ENCODE data around the gene SVIP.

Gene SVIP

DNA sequence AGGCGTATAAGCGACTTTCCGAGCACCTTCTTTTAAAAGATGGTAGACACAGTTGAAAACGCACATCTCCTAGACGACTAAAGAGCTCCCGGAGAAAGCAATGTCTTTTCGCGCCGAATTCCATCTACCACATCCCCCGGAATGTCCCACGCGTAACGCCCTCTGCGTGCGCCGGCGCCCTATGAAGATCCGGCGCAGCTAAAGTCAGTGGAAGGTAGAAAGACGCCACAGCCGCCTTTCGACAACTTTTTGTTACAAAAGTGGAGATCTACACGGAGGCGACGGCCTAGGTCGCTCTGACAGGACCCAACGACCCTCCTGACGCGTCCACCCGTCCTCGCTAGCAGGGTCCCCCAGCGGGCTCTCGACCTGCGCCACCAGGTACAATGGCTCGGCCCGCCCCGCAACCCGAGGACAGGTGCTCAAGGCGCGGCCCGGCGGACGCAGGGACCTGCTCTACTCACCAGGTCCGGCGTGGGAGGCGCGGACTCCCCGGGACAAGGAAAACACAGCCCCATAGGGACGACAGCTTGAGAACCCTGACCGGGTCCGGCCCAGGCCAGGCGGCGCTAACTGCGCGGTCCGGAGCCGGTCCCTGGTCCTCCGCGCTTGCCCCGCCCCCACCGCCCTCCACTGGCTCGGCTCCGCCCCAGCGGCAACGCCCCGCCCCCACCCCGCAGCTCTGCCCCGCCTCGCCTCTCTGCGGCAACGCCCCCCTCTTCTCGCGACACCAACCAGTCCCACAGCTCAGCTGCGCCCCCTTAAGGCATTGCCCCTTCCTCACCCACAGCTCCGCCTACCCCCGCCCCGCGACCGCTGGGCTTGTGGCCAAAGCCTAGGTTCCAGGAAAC lies at the start of gene SVIP:
Gene SVIP (minus strand): TSS at position 571 of the 851 bp plus-strand sequence. CDS start 53 bp downstream, at position 518.
- peak; percentile 61 for DNase-seq (ENCODE audit: extremely low read depth, low read depth)
- peak; percentile 70 for TF ChIP-seq CTCF (IDR thresholded peaks at IDR 0.05; ENCODE audit: low read depth, low read length)

GRCh38 chr11:22878604-22879003 lies 49.0 kb upstream of the SVIP start:
- DNase-seq (ENCODE audit: extremely low read depth, low read depth) = no peak
- TF ChIP-seq CTCF (IDR thresholded peaks at IDR 0.05; ENCODE audit: low read depth, low read length) = no peak

GRCh38 chr11:22878039-22878438 lies 48.4 kb upstream of the SVIP start:
- no peak for DNase-seq (ENCODE audit: extremely low read depth, low read depth)
- no peak for TF ChIP-seq CTCF (IDR thresholded peaks at IDR 0.05; ENCODE audit: low read depth, low read length)

DNA sequence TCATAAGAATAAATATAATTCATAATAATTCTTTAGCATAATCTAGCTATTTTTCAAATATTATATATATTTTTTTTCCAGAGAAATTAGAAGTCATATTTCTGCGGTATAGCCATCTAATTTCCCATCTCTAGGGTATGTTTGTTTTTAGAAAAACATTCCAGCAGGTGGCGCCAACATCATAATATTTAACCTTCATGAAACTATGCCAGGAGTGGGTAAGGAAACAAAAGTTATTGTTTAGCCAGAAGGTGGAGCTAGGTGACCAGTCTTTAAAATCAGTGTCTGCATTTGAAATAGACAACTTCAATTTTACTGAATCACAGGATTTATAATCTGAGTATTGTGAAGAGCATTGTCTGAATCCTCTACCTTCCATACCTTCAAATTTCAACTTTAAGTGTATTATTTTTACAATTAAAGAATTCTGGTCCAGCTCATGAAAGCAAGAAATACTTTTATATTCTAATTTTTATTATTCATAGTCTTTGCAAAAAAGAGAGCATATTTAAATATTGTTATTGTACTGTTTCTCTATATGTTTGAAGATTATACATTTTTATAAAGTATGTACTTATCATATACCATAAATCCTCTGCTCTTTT lies 46.4 kb upstream of the SVIP start:
- peak; percentile 56 for DNase-seq (ENCODE audit: extremely low read depth, low read depth)
- peak; percentile 64 for TF ChIP-seq CTCF (IDR thresholded peaks at IDR 0.05; ENCODE audit: low read depth, low read length)

GRCh38 chr11:22869325-22869724 lies 39.7 kb upstream of the SVIP start:
- DNase-seq (ENCODE audit: extremely low read depth, low read depth) = no peak
- no peak for TF ChIP-seq CTCF (IDR thresholded peaks at IDR 0.05; ENCODE audit: low read depth, low read length)

DNA sequence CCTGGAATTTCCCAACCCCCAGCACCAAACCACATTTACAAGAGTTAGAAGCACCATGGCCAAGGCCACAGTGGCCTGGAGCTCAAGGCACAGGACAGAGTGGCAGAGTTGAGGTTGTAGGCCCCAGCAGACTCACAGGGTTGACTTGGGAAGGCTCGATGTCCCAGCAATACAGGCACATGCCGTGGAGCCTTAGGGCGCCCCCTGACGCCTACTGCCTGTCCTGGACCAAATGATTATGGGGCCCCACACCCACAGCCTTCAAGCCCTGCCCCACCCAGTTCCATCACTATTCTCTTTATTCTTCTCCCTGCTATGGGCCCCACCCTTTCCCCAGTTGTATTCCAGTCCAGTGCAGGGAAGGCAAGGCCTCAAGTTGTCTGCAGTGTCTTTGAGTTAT lies 30.6 kb upstream of the SVIP start, which contains the start of gene CCDC179:
Gene CCDC179 (minus strand): TSS at position 234 of the 400 bp plus-strand sequence. CDS start 53 bp downstream, at position 181.
- no peak for TF ChIP-seq CTCF (IDR thresholded peaks at IDR 0.05; ENCODE audit: low read depth, low read length)
- no peak for DNase-seq (ENCODE audit: extremely low read depth, low read depth)

- TF ChIP-seq CTCF (IDR thresholded peaks at IDR 0.05; ENCODE audit: low read depth, low read length) = no peak
- DNase-seq (ENCODE audit: extremely low read depth, low read depth) = no peak
Measured at GRCh38 chr11:22859756-22860155, 30.2 kb upstream of the SVIP start.
